ENCODE data around the gene PBOV1. TPM values are rescaled to one million over a fixed set of nuclear protein-coding genes. Genes with fewer than 3 reads are reported as not detected.

PBOV1 gene
- total and polyA plus RNA-seq, 4 experiments from 2014 or later, result not detected

DNA sequence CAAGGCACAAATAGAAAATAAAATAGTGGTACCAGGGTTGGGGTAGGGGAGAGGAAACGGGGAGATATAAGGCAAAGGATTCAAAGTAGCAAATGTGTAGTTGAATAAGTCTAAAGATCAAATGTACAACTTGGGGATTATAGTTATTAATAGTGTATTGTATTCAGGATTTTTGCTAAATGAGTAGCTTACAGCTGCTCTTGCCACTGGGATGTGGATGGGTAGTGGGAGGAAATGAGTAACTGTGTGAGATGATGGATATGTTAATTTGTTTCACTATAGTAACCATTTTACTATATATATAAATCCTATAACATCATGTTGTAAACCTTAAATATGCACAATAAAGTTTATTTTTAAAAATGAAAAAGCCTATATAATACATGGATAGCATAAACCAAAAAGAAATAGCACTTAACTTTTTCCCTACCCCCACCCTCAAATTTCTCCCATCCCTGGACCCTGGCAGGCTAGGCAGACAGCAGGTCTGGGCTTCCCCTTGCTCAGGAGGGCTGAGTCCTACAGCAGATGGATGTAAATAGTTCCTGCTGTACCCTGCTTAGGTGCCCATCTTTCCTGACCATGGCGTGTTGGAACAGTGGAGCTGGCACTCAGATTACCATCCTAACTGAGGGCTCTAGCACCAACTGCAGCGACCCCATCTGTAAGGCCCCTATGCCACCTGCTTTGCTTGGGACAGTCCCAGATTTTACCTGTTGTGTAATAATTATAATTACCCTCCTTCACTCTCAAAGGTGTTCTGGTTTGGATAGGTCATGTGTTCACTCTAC lies 28.6 kb upstream of the PBOV1 start:
- no peaks in the 10 kb centered on the region for H3K36me3 ChIP-seq (ENCODE audit: insufficient read depth, low read length)
- no peaks in the 10 kb centered on the region for H3K4me1 Mint-ChIP-seq
- POLR2A ChIA-PET (ENCODE audit: partially characterized antibody), result no interaction called here
- peaks cover 2 to 16% of the 10 kb centered on the region in 2 donors for H3K27me3 Mint-ChIP-seq
- no peaks in the 10 kb centered on the region for H3K36me3 Mint-ChIP-seq
- no peak for DNase-seq
- H3K9me3 ChIP-seq (ENCODE audit: control insufficient read depth in 1 of 2, low read length in 2 of 2), result no peaks in the 10 kb centered on the region
- no peak overlapping the region for H3K27ac Mint-ChIP-seq
- no peak overlapping the region for H3K27ac ChIP-seq (ENCODE audit: low read depth, low read length)
- H3K4me3 Mint-ChIP-seq, result no peak overlapping the region
- CTCF ChIA-PET (ENCODE audit: partially characterized antibody), result interaction anchor here (1.6 kb wide), 1 partner anchor 10 kb away, joined by 3 read pairs; no protein-coding TSS in a partner anchor
- no peaks in the 10 kb centered on the region for H3K27me3 ChIP-seq (ENCODE audit: insufficient read depth, low read length)
- no peaks in the 10 kb centered on the region for H3K4me1 ChIP-seq (ENCODE audit: insufficient read depth, low read length)
- peaks cover 0 to 2% (median 0%) of the 10 kb centered on the region in 8 donors for H3K9me3 Mint-ChIP-seq
- H3K4me3 ChIP-seq (ENCODE audit: low read length in 2 of 2), result no peak overlapping the region
- intact Hi-C loops (cut with micrococcal nuclease), result no loop called here

DNA sequence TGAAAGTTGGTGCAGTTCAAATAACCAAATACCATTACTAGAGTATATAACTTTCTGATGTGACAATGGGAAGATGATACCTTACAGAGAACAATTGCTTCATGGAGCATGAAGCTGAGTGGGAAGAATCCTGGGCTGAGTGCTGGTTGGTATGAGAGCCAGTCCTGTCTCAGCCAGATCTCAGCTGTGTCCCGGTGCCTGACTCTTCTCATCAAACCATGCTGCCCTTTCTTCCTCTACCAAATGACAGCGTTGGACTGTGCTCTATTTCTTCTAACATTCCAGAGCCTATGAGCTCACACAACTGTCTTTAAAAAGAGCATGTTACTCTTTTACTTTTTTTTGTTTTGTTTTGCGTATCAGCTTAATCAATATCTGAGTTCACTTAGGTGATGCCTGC lies 27.5 kb upstream of the PBOV1 start:
- no peaks in the 10 kb centered on the region for H3K36me3 ChIP-seq (ENCODE audit: insufficient read depth, low read length)
- Mint-ChIP-seq H3K27me3 (peaks cover 2 to 15% of the 10 kb centered on the region in 2 donors), H3K4me1 (no peaks in the 10 kb centered on the region), H3K9me3 (peaks cover 0 to 2% (median 0%) of the 10 kb centered on the region in 8 donors), H3K36me3 (no peaks in the 10 kb centered on the region), H3K4me3 (no peak overlapping the region), H3K27ac (no peak overlapping the region)
- no peak overlapping the region for H3K4me3 ChIP-seq (ENCODE audit: low read length in 2 of 2)
- POLR2A ChIA-PET (ENCODE audit: partially characterized antibody), result no interaction called here
- H3K27ac ChIP-seq (ENCODE audit: low read depth, low read length), result no peak overlapping the region
- H3K9me3 ChIP-seq (ENCODE audit: control insufficient read depth in 1 of 2, low read length in 2 of 2), result no peaks in the 10 kb centered on the region
- intact Hi-C loops (cut with micrococcal nuclease), result no loop called here
- DNase-seq, result no peak
- no peaks in the 10 kb centered on the region for H3K27me3 ChIP-seq (ENCODE audit: insufficient read depth, low read length)
- H3K4me1 ChIP-seq (ENCODE audit: insufficient read depth, low read length), result no peaks in the 10 kb centered on the region
- CTCF ChIA-PET (ENCODE audit: partially characterized antibody), result interaction anchor here (1.6 kb wide), 1 partner anchor 11 kb away, joined by 3 read pairs; no protein-coding TSS in a partner anchor

DNA sequence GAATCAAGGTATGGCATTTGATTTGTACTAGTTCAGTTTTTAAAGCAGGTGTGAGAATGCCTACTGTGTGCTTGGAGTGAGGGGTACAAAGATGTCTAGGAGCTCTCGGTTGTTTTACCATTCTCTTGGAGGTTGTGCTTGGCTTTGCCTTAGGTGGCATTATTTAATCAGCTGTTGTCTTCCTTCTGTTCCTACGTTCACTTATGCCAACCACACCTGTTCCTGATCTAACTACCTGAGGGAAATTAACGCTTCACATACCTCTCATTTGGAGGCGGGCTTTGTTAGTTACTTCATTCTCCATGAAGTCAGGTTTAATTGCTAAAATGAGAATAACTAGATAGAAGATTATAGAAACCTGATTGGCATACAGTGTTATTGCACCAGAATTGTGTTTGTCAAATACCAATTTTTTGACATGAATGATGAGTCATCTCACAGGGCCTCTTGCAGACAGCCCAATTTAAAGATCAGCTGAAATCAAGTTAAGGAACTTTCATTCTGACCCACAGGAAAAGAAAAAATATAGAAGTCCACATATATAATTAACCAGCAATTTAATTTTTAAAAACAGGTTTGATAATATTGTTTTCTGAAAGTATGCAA lies 24.8 kb upstream of the PBOV1 start:
- H3K4me1 ChIP-seq (ENCODE audit: insufficient read depth, low read length), result no peaks in the 10 kb centered on the region

DNA sequence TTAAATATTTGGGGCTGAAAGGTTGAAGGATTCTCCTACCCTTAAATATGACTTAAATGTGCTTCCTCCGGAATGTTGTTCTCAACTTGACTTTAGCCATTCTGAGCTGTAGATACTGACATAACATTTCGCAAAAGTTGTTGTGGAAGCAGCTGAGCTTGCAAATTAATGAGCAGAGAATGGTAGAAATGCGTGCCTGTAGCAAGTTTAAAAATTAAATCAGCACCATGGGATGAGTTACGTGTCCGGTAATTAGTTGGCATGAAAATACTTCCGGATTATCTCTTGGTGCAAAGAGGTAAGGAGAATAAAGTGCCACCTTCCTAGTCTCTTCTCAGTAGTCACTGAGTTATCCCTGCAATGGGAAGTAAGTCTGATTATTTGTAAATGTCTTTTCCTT lies 23.6 kb upstream of the PBOV1 start:
- no peak overlapping the region for H3K4me3 Mint-ChIP-seq
- Histone ChIP-seq H3K27me3 (ENCODE audit: insufficient read depth, low read length) (no peaks in the 10 kb centered on the region), H3K36me3 (ENCODE audit: insufficient read depth, low read length) (no peaks in the 10 kb centered on the region), H3K4me1 (ENCODE audit: insufficient read depth, low read length) (no peaks in the 10 kb centered on the region), H3K9me3 (ENCODE audit: control insufficient read depth in 1 of 2, low read length in 2 of 2) (no peaks in the 10 kb centered on the region), H3K27ac (ENCODE audit: low read depth, low read length) (no peak overlapping the region), H3K4me3 (ENCODE audit: low read length in 2 of 2) (no peak overlapping the region)
- peak overlapping the region in 1 of 7 donors; percentile 65 for H3K27ac Mint-ChIP-seq
- H3K27me3 Mint-ChIP-seq, result peaks cover 4 to 15% of the 10 kb centered on the region in 2 donors
- no peaks in the 10 kb centered on the region for H3K36me3 Mint-ChIP-seq
- ChIA-PET CTCF (ENCODE audit: partially characterized antibody) (no interaction called here), POLR2A (ENCODE audit: partially characterized antibody) (no interaction called here)
- no peak for DNase-seq
- intact Hi-C loops (cut with micrococcal nuclease), result no loop called here
- peaks cover 0 to 2% (median 0%) of the 10 kb centered on the region in 8 donors for H3K9me3 Mint-ChIP-seq
- H3K4me1 Mint-ChIP-seq, result no peaks in the 10 kb centered on the region

More for the DNA sequence above, 24.8 kb upstream of the PBOV1 start:
- Mint-ChIP-seq H3K4me1 (no peaks in the 10 kb centered on the region), H3K36me3 (no peaks in the 10 kb centered on the region), H3K4me3 (no peak overlapping the region), H3K27ac (no peak overlapping the region), H3K9me3 (peaks cover 0 to 2% (median 0%) of the 10 kb centered on the region in 8 donors), H3K27me3 (peaks cover 4 to 15% of the 10 kb centered on the region in 2 donors)
- POLR2A ChIA-PET (ENCODE audit: partially characterized antibody), result no interaction called here
- Histone ChIP-seq H3K27me3 (ENCODE audit: insufficient read depth, low read length) (no peaks in the 10 kb centered on the region), H3K36me3 (ENCODE audit: insufficient read depth, low read length) (no peaks in the 10 kb centered on the region), H3K27ac (ENCODE audit: low read depth, low read length) (no peak overlapping the region), H3K4me3 (ENCODE audit: low read length in 2 of 2) (no peak overlapping the region), H3K9me3 (ENCODE audit: control insufficient read depth in 1 of 2, low read length in 2 of 2) (no peaks in the 10 kb centered on the region)
- CTCF ChIA-PET (ENCODE audit: partially characterized antibody), result no interaction called here
- DNase-seq, result no peak
- intact Hi-C loops (cut with micrococcal nuclease), result no loop called here

DNA sequence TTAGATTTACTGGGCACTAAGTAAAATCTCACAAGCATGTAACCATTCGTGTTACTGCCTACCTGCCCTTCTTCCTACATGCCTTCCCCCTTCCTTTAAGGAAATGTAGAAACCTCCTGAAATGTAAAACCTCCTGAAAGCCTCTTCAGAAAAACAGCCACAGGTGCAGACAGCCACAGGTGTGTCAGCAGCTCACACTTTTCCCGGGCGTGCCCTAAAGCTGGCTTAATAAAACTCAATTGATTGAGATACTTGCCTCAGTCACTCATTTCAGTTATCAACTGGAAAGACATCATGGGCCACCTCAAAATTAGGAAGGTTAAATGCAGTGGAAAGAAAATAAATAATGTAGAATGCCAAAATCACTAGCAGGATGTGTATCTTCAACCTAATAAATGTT lies 23.1 kb upstream of the PBOV1 start:
- Mint-ChIP-seq H3K27me3 (peaks cover 4 to 13% of the 10 kb centered on the region in 2 donors), H3K4me3 (no peak overlapping the region), H3K36me3 (no peaks in the 10 kb centered on the region), H3K4me1 (no peaks in the 10 kb centered on the region), H3K9me3 (peaks cover 0 to 2% (median 0%) of the 10 kb centered on the region in 8 donors), H3K27ac (no peak overlapping the region)
- H3K4me1 ChIP-seq (ENCODE audit: insufficient read depth, low read length), result no peaks in the 10 kb centered on the region
- no peak for DNase-seq
- ChIA-PET CTCF (ENCODE audit: partially characterized antibody) (no interaction called here), POLR2A (ENCODE audit: partially characterized antibody) (no interaction called here)
- H3K4me3 ChIP-seq (ENCODE audit: low read length in 2 of 2), result no peak overlapping the region
- no peaks in the 10 kb centered on the region for H3K9me3 ChIP-seq (ENCODE audit: control insufficient read depth in 1 of 2, low read length in 2 of 2)
- intact Hi-C loops (cut with micrococcal nuclease), result no loop called here
- no peak overlapping the region for H3K27ac ChIP-seq (ENCODE audit: low read depth, low read length)
- H3K36me3 ChIP-seq (ENCODE audit: insufficient read depth, low read length), result no peaks in the 10 kb centered on the region
- H3K27me3 ChIP-seq (ENCODE audit: insufficient read depth, low read length), result no peaks in the 10 kb centered on the region

DNA sequence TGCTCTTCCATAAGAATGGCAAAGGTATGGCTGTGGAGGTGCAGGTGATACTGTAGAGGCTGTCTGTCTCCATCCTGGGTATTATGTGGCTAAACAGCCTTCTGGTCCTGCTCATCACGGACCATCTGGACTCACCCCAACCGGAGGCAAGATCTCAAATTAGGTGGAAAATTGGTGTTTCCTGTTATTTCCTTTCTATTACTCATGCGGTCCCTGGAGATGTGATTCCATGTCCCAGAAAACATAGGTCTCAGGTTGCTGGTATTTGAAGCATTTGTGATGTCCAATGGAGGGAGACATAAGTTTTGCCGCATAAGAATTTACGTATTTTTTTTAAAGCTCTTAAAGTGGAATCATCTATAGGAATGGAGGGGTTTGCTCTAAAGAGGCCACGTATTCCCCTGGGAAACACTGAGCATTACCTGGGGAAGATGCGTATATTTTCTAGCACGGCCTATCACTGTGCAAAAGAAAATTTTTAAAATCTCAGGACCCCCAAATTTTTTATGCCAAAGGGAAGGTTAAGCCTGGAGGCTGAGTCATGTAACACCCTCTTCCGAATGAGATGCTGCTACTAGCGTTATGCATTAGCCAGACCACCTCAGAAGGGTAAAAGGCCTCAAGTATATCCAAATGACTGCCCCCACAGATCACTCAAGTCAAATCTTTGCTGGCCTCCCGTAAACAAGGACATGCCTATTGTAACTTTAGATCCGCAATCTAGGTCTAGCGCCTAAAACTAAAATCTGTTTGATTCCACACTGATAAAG lies 22.4 kb upstream of the PBOV1 start:
- no peak overlapping the region for H3K27ac ChIP-seq (ENCODE audit: low read depth, low read length)

DNA sequence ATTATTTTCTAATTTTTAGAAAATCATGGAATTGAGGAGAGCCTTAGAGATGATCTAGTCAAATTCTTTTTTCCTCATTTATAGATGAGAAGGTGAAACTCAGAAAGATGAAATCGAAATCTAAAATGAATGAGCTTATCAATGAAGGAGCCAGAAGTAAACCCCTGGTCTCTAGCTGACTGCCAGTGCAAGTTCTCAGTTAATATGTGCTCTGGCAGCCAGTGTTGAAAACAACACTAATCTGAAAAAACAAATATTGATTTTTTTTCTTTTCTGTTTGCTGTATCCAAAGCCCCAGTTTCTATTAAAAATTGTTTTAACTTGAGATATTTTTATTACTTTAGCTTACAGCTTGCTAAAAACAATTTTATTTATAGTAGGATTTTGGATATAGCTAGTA lies 21.5 kb upstream of the PBOV1 start:
- H3K36me3 ChIP-seq (ENCODE audit: insufficient read depth, low read length), result no peaks in the 10 kb centered on the region
- ChIA-PET POLR2A (ENCODE audit: partially characterized antibody) (no interaction called here), CTCF (ENCODE audit: partially characterized antibody) (interaction anchor here (0.8 kb wide), 1 partner anchor 122 kb away, joined by 3 read pairs; no protein-coding TSS in a partner anchor)
- no peak for DNase-seq
- Mint-ChIP-seq H3K36me3 (no peaks in the 10 kb centered on the region), H3K27me3 (peaks cover 4 to 15% of the 10 kb centered on the region in 2 donors), H3K4me1 (no peaks in the 10 kb centered on the region), H3K9me3 (peaks cover 0 to 2% (median 0%) of the 10 kb centered on the region in 8 donors), H3K4me3 (no peak overlapping the region), H3K27ac (no peak overlapping the region)
- no peaks in the 10 kb centered on the region for H3K4me1 ChIP-seq (ENCODE audit: insufficient read depth, low read length)
- H3K27ac ChIP-seq (ENCODE audit: low read depth, low read length), result no peak overlapping the region
- H3K4me3 ChIP-seq (ENCODE audit: low read length in 2 of 2), result no peak overlapping the region
- H3K9me3 ChIP-seq (ENCODE audit: control insufficient read depth in 1 of 2, low read length in 2 of 2), result no peaks in the 10 kb centered on the region
- intact Hi-C loops (cut with micrococcal nuclease), result no loop called here
- H3K27me3 ChIP-seq (ENCODE audit: insufficient read depth, low read length), result no peaks in the 10 kb centered on the region

More for the DNA sequence above, 22.4 kb upstream of the PBOV1 start:
- Mint-ChIP-seq H3K36me3 (no peaks in the 10 kb centered on the region), H3K27ac (no peak overlapping the region), H3K4me3 (no peak overlapping the region), H3K27me3 (peaks cover 4 to 13% of the 10 kb centered on the region in 2 donors), H3K4me1 (no peaks in the 10 kb centered on the region), H3K9me3 (peaks cover 0 to 2% (median 0%) of the 10 kb centered on the region in 8 donors)
- no peak for DNase-seq
- no peaks in the 10 kb centered on the region for H3K4me1 ChIP-seq (ENCODE audit: insufficient read depth, low read length)
- H3K4me3 ChIP-seq (ENCODE audit: low read length in 2 of 2), result no peak overlapping the region
- H3K9me3 ChIP-seq (ENCODE audit: control insufficient read depth in 1 of 2, low read length in 2 of 2), result no peaks in the 10 kb centered on the region
- CTCF ChIA-PET (ENCODE audit: partially characterized antibody), result no interaction called here
- H3K36me3 ChIP-seq (ENCODE audit: insufficient read depth, low read length), result no peaks in the 10 kb centered on the region
- POLR2A ChIA-PET (ENCODE audit: partially characterized antibody), result no interaction called here
- intact Hi-C loops (cut with micrococcal nuclease), result no loop called here
- H3K27me3 ChIP-seq (ENCODE audit: insufficient read depth, low read length), result no peaks in the 10 kb centered on the region
